Caki2 (cell line): Measurements from ENCODE around the gene HACE1. TPM values are rescaled to one million over a fixed set of nuclear protein-coding genes. Genes with fewer than 3 reads are reported as not detected.
A peak's percentile ranks its signal among the peaks of the same experiment; 100 is the strongest.
"Not testable (repeated sequence)": the region's sequence is repeated elsewhere in the genome, so short reads cannot be mapped to it uniquely, and the experiment has no call there.

Source experiments
- DNase-seq: peaks from one replicate; pipeline ENCODE4 v3.0.0-alpha.2; 2015; ENCODE audit warnings: low read depth
- in situ Hi-C: cut with HindIII; loops from 2 replicates; pipeline ENCODE4 v1.10.0; 2016; ENCODE audit warnings: low sequenced_read_pairs, low pct_unique_long_range_greater_than_20kb, mixed read lengths
- total RNA-seq: library from RNA; depleted of rRNA; stranded (reverse); fragments of >200 nt; shearing (Covaris generic); gene quantifications from 2 replicates; pipeline ENCODE4 v1.2.3, GENCODE V29; 2014; ENCODE audit warnings: low replicate concordance

The HACE1 gene
- total RNA-seq, 1 experiment from 2014 or later: 29.9 TPM

GRCh38 chr6:104768906-104769305 lies 90.8 kb downstream of the HACE1 start:
- in situ Hi-C loops: no loop called here
- DNase-seq: no peak

- no peak for DNase-seq
- in situ Hi-C loops: no loop called here
These were observed 93.1 kb downstream of the HACE1 start for GRCh38 chr6:104766595-104766994.

DNA sequence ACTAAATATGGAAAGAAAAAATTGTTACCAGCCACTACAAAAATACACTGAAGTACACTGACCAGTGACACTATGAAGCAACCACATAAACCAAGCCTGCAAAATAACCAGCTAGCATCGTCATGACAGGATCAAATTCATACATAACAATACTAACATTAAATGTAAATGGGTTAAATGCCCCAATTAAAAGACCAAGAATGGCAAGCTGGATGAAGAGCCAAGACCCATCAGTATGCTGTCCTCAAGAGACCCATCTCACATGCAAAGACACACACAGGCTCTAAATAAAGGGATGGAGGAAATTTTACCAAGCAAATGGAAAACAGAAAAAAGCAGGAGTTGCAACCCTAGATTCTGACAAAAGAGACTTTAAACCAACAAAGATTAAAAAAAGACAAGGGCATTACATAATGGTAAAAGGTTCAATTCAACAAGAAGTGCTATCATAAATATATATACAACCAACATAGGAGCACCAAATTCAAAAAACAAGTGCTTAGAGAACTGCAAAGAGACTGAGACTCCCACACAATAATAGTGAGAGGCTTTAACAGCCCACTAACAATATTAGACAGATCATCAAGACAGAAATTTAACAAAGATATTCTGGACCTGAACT lies 104.8 kb downstream of the HACE1 start:
- DNase-seq: no peak
- in situ Hi-C loops: no loop called here

- no peak for DNase-seq
- in situ Hi-C loops: no loop called here
These were observed 106.5 kb downstream of the HACE1 start for GRCh38 chr6:104753251-104753650.

DNA sequence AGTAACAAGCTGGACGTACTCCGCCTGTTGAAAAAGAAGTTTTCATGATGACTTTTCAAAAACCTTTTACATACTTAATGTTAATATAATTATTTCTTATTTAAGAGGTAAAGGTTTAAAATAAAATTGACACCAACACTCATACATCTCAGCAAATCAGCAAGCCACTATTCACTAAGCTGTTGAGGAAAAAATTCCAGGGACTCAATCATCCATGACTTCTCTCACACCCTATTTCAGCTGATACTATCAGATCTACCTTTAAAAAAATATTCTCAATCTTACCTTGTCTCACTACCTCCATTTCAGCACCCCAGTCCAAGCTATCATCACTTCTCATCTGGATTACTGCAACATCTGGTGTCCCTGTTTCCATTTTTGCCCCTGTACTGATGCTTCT lies 109.3 kb downstream of the HACE1 start:
- DNase-seq: peak; percentile 48
- in situ Hi-C loops: no loop called here

GRCh38 chr6:104739124-104739523 lies 120.6 kb downstream of the HACE1 start:
- DNase-seq, in situ Hi-C loops: not testable (repeated sequence)

DNA sequence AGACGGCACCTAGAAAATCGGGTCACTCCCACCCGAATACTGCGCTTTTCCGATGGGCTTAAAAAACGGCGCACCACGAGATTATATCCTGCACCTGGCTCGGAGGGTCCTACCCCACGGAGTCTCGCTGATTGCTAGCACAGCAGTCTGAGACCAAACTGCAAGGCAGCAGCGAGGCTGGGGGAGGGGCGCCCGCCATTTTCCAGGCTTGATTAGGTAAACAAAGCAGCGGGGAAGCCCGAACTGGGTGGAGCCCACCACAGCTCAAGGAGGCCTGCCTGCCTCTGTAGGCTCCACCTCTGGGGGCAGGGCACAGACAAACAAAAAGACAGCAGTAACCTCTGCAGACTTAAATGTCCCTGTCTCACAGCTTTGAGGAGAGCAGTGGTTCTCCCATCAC lies 122.2 kb downstream of the HACE1 start:
- in situ Hi-C loops, DNase-seq: not testable (repeated sequence)

DNA sequence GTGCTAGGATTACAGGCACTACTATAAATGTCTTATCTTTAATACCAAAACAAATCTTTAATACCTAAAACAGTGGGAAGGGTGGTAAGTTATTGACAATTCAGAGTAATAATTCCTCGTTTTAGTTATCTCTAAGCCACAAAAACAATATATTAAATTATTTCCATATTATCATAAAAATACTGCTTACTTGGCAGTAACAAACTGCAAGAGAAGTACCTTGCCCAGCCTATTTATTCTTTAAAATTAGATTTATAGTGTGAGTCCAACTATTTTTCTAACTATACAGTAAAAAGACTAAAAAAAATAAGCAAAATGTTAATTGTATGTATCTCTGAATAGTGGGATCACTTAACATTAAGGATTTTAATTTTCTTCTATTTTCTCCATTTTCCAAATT lies 123.2 kb downstream of the HACE1 start:
- in situ Hi-C loops: no loop called here
- no peak for DNase-seq

DNA sequence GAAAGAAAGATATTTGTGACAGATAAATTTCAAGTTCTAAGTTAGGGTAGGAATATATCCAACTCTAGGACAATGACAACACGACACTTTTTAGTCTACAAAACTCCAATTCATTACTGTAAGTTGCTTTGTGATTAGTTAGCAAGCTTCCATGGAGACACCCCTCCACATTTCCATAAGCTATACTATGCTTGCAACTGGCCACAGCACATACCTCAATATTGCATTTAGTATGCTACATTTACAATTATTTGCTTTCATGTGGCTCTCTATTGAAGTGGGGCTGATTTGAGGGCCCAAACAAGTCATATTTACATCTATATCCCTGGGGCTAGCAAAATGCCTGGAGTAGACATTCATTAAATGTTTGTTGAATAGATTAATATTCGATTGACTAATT lies 129.3 kb downstream of the HACE1 start:
- no peak for DNase-seq
- in situ Hi-C loops: no loop called here

DNA sequence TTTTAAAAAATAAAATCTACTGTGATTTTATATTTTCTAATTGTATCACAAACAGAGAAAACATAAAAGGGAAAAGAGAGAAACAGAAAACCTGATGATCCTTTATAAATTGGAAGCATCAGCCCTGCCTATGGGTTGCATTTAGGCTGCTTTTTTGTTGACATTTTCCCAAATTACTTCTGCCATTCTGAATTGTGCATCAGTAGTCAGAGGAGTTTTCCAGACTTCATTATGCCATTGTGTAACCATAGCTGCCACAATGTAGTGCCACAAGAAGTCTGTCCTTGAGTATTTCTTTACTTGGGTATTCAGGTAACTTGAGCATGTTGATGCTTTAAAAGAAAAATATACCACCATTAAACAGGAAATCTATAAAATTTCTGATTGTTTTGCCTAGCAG lies 130.3 kb downstream of the HACE1 start:
- no peak for DNase-seq
- in situ Hi-C loops: no loop called here

- DNase-seq: no peak
- in situ Hi-C loops: no loop called here
These were observed 131.3 kb downstream of the HACE1 start for GRCh38 chr6:104728448-104728847.

- in situ Hi-C loops: no loop called here
- DNase-seq: no peak
These were observed 141.0 kb downstream of the HACE1 start for GRCh38 chr6:104718672-104719071.

DNA sequence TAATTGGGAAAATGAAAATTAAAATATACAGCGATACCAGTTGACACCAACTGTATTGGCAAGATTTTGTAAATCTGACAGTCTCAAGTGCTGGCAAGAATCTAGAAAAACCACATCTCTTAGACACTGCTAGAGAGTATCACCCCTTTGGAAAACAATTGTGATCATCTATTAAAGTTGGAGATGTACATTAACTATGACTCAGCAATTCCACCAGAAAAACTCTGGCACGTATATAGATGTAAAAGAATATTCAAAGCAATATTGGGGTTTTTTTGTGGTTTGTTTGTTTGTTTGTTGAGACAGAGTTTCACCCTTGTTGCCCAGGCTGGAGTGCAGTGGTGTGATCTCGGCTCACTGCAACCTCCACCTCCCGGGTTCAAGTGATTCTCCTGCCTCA lies 142.9 kb downstream of the HACE1 start:
- no peak for DNase-seq
- in situ Hi-C loops: no loop called here

DNA sequence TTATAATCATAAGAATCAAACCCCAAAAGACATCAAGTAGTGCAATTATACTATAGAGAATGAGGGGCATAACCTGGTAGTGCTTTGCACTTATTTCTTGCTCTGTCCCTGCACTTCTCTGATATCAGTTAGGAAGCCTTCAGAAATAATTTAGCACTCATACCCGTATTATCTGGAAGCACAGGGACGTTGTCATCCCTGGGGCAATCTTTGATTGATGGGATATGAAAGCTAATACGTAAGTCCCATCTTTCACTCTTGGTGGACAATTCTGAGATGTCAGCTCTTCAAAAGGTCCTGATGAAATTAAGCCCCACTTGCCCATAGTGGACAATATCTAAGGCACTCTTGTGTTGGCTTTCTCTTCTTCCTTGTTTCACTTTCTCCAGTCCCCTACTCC lies 144.9 kb downstream of the HACE1 start:
- in situ Hi-C loops: no loop called here

GRCh38 chr6:104713982-104714381 lies 145.7 kb downstream of the HACE1 start:
- DNase-seq: no peak
- in situ Hi-C loops: no loop called here

More for the DNA sequence above, 144.9 kb downstream of the HACE1 start:
- no peak for DNase-seq

DNA sequence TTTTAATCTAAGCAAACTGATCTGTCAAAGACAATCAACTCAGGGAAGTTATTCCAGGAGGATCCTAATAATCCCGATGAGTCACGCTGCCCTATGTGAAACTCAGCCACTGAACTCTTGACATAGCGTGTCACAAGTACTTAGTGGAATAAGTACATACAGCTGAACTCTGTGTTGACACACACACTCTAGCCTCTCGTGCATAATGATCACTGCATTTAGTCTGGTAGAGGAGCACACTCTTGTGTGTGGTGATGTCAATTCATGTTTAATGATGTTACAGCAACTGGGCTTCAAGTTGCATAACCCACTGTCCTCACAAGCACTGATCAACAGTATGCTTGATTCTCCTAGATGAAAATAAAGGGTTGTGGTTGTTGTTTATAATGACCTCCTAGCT lies 148.3 kb downstream of the HACE1 start:
- in situ Hi-C loops: no loop called here
- DNase-seq: peak; percentile 11

GRCh38 chr6:104710543-104711335 lies 149.0 kb downstream of the HACE1 start:
- in situ Hi-C loops: no loop called here
- DNase-seq: no peak

DNA sequence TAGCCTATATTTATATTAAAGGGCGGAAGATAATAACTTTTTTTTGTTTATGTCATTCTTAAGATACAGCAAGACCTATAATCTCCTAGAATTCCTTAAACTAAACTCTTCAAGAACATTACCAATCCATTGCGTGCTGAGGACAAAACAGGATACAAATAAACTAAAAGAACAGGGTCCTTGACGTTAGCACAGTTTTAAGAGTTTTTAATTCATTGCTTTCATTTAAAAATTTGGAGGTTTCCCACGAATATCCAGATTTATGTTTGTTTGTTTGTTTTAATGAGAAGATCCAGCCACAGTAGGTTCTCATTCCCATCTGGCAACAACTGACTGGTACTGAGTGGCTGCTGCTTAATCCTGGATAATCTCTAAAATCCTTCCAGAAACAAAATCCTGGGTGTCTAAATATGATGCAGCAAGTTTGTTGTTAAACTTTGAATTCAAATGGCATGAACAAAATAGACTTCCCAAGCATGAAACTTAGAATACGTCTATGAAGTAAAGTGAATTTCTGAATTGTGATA lies 153.7 kb downstream of the HACE1 start:
- in situ Hi-C loops: no loop called here

GRCh38 chr6:104705095-104705707 lies 154.5 kb downstream of the HACE1 start:
- in situ Hi-C loops: no loop called here
- peak; percentile 12 for DNase-seq

More for the DNA sequence above, 153.7 kb downstream of the HACE1 start:
- no peak for DNase-seq
